HCT116 (cell line): Measurements from ENCODE around the gene FAM53A. TPM values are rescaled to one million over a fixed set of nuclear protein-coding genes. Genes with fewer than 3 reads are reported as not detected.

ENCODE experiments used
- ATAC-seq: fragments of 200-7000 bp; cut with Tn5 transposase; 2 replicates; pipeline ENCODE4 v1.9.1; 2020; ENCODE audit warnings: mild to moderate bottlenecking, moderate library complexity
- BruUV-seq: library from RNA; stranded (reverse); fragments of 400-500 nt; replicated peaks from 2 replicates; lab custom pipeline; 2021; lab: Mats Ljungman, UMichigan
- CTCF ChIA-PET: fragments of 300-600 bp; sonication (Branson Sonifier 250); formaldehyde crosslinking; loops from one replicate; lab custom pipeline; 2021; ENCODE audit warnings: antibody characterized with exemption; lab: Charles Lee
- POLR2A ChIA-PET: fragments of 300-600, 350-600 bp; sonication (Branson Sonifier 250); formaldehyde crosslinking; loops from one replicate; lab custom pipeline; 2021; ENCODE audit warnings: antibody characterized with exemption; lab: Charles Lee
- RAD21 ChIA-PET, 2 experiments: fragments of 300-600 bp; sonication (Branson Sonifier 250); formaldehyde crosslinking; loops; one replicate each; lab custom pipeline; 2023; ENCODE audit warnings: low total read pairs in 2 of 2; ENCODE audit not compliant: uncharacterized antibody in 2 of 2, unreplicated experiment in 2 of 2, low non-redundant PET in 1 of 2; lab: Charles Lee
- DNase-seq: peaks from one replicate; pipeline ENCODE4 v3.0.0-alpha.2; 2010; ENCODE audit warnings: low read depth, low spot score
- H2AFZ ChIP-seq: fragments of 200-600 bp; shearing (Covaris generic), sonication (generic); 2 replicates; pipeline ENCODE4 v1.6.1; 2017; ENCODE audit warnings: low read depth, mixed run types, mixed read lengths, antibody characterized with exemption, low read length; ENCODE audit not compliant: poor library complexity, severe bottlenecking
- H3K27ac ChIP-seq: 2 replicates; pipeline ENCODE4 v1.5.1; 2012; ENCODE audit warnings: low read depth, low read length
- H3K27me3 ChIP-seq: fragments of 200-600 bp; sonication (generic); 2 replicates; pipeline ENCODE4 v1.6.1; 2016; ENCODE audit warnings: mixed run types, low read length, mixed read lengths; ENCODE audit not compliant: insufficient read depth
- H3K36me3 ChIP-seq, 2 experiments: fragments of 200-500 bp in 1 of 2; fragments of 200-600 bp in 1 of 2; sonication (Bioruptor generic) in 1 of 2; sonication (generic) in 1 of 2; 2 replicates each; pipeline versions ENCODE4 v1.5.1 to v1.6.1; 2014 to 2016; ENCODE audit warnings: low read length in 2 of 2, inconsistent platforms in 1 of 2, mixed read lengths in 1 of 2, mixed run types in 1 of 2; ENCODE audit not compliant: insufficient read depth in 2 of 2, control insufficient read depth in 1 of 2
- H3K4me1 ChIP-seq, 2 experiments: fragments of 200-600 bp in 1 of 2; sonication (generic) in 1 of 2; 2 replicates each; pipeline versions ENCODE4 v1.5.1 to v1.6.1; 2012 to 2017; ENCODE audit warnings: low read length in 2 of 2, inconsistent platforms in 1 of 2, mild to moderate bottlenecking in 1 of 2, mixed read lengths in 1 of 2, mixed run types in 1 of 2, moderate library complexity in 1 of 2; ENCODE audit not compliant: insufficient read depth in 2 of 2, control insufficient read depth in 1 of 2
- H3K4me2 ChIP-seq: fragments of 200-600 bp; sonication (generic); 2 replicates; pipeline ENCODE4 v1.6.1; 2017; ENCODE audit warnings: mixed run types, low read length, mixed read lengths
- H3K4me3 ChIP-seq, 2 experiments: fragments of 200-600 bp in 1 of 2; sonication (generic) in 1 of 2; replicated peaks in 1 of 2; 2 replicates each; pipeline ENCODE4 v1.5.1; 2011 to 2016; ENCODE audit warnings: low read length in 2 of 2, control low read depth in 1 of 2, low read depth in 1 of 2, mild to moderate bottlenecking in 1 of 2, mixed read lengths in 1 of 2, mixed run types in 1 of 2
- H3K79me2 ChIP-seq: fragments of 200-600 bp; sonication (generic); 2 replicates; pipeline ENCODE4 v1.6.1; 2017; ENCODE audit warnings: mild to moderate bottlenecking, mixed run types, low read length, moderate library complexity, mixed read lengths; ENCODE audit not compliant: insufficient read depth
- H3K9ac ChIP-seq: fragments of 200-600 bp; sonication (generic); 2 replicates; pipeline ENCODE4 v1.6.1; 2016; ENCODE audit warnings: low read length, mixed read lengths
- H3K9me2 ChIP-seq: fragments of 200-600 bp; sonication (generic), shearing (Covaris generic); 2 replicates; pipeline ENCODE4 v1.6.1; 2017; ENCODE audit warnings: mixed run types, mild to moderate bottlenecking, moderate library complexity; ENCODE audit not compliant: insufficient read depth
- H3K9me3 ChIP-seq, 2 experiments: fragments of 200-500 bp in 1 of 2; fragments of 200-600 bp in 1 of 2; sonication (Bioruptor generic) in 1 of 2; sonication (generic) in 1 of 2; 2 replicates each; pipeline ENCODE4 v1.6.1; 2014 to 2017; ENCODE audit warnings: low read length in 2 of 2, mixed read lengths in 2 of 2, inconsistent platforms in 1 of 2, low read depth in 1 of 2, mild to moderate bottlenecking in 1 of 2, mixed run types in 1 of 2, moderate library complexity in 1 of 2; ENCODE audit not compliant: control insufficient read depth in 1 of 2, insufficient read depth in 1 of 2
- H4K20me1 ChIP-seq: fragments of 200-600 bp; sonication (generic), shearing (Covaris generic); 2 replicates; pipeline ENCODE4 v1.6.1; 2017; ENCODE audit warnings: mixed run types, mild to moderate bottlenecking, moderate library complexity; ENCODE audit not compliant: insufficient read depth
- CBX3 ChIP-seq: IDR thresholded peaks from 2 replicates; pipeline ENCODE4 v1.6.1; 2012; ENCODE audit warnings: low read depth
- EZH2 ChIP-seq: fragments of 200-600 bp; sonication (generic); IDR thresholded peaks from 2 replicates; pipeline ENCODE4 v1.6.1; 2017; ENCODE audit warnings: antibody characterized with exemption, mixed run types
- FOSL1 ChIP-seq: IDR thresholded peaks from 2 replicates; pipeline ENCODE4 v1.6.1; 2012; ENCODE audit warnings: low read depth
- RAD21 ChIP-seq: IDR thresholded peaks from 2 replicates; pipeline ENCODE4 v1.6.1; 2012; ENCODE audit warnings: low read depth, mild to moderate bottlenecking
- SIN3A ChIP-seq: IDR thresholded peaks from 2 replicates; pipeline ENCODE4 v1.6.1; 2012; ENCODE audit warnings: low read depth
- TCF7L2 ChIP-seq: IDR thresholded peaks from 2 replicates; pipeline ENCODE4 v1.7.0; 2011; ENCODE audit warnings: borderline replicate concordance, inconsistent platforms; ENCODE audit not compliant: insufficient read depth, insufficient read length; ENCODE audit errors: extremely low read depth
- YY1 ChIP-seq: IDR thresholded peaks from 2 replicates; pipeline ENCODE4 v1.6.1; 2011; ENCODE audit warnings: low read length, low read depth, moderate library complexity, mild to moderate bottlenecking; ENCODE audit not compliant: insufficient replicate concordance; ENCODE audit errors: extremely low read depth
- ZFX ChIP-seq: fragments of 450-650 bp; IDR thresholded peaks from 2 replicates; pipeline ENCODE4 v1.6.1; 2017
- ZNF274 ChIP-seq: fragments of 200-500 bp; sonication (Bioruptor generic); IDR thresholded peaks from 2 replicates; pipeline ENCODE4 v1.6.1; 2014; ENCODE audit warnings: mild to moderate bottlenecking, low read depth, low read length, inconsistent platforms
- intact Hi-C: fragments of 100-400 bp; cut with micrococcal nuclease; formaldehyde crosslinking; loops from 2 replicates; pipeline ENCODE4 v1.10.0; 2022
- total RNA-seq: library from RNA; stranded (reverse); gene quantifications from one replicate; pipeline ENCODE4 v1.2.1, GENCODE V29; 2021; ENCODE audit not compliant: unreplicated experiment
- TF ChIP-seq, protein P1 (sequence below): IDR thresholded peaks from 2 replicates; pipeline ENCODE4 v1.6.1; 2012; ENCODE audit warnings: low read depth
- TF ChIP-seq, protein P2 (sequence below), 3 experiments: fragments of 200-600 bp in 1 of 3; sonication (generic) in 1 of 3; IDR thresholded peaks in 2 of 3; conservative IDR thresholded peaks in 1 of 3; 2 replicates each; pipeline ENCODE4 v1.5.1; 2012 to 2017; ENCODE audit warnings: low read depth in 2 of 3, low read length in 2 of 3, antibody characterized with exemption in 1 of 3, borderline replicate concordance in 1 of 3, control low read depth in 1 of 3, mild to moderate bottlenecking in 1 of 3, mixed read lengths in 1 of 3, mixed run types in 1 of 3, moderate library complexity in 1 of 3; ENCODE audit not compliant: insufficient read depth in 1 of 3
- TF ChIP-seq, protein P3 (sequence below): IDR thresholded peaks from 2 replicates; pipeline ENCODE4 v1.6.1; 2011; ENCODE audit warnings: mild to moderate bottlenecking, low read length, moderate library complexity; ENCODE audit not compliant: insufficient replicate concordance; ENCODE audit errors: extremely low read depth
- TF ChIP-seq, protein P4 (sequence below): IDR thresholded peaks from 2 replicates; pipeline ENCODE4 v1.6.1; 2012

Gene FAM53A
- total RNA-seq, 1 experiment from 2014 or later = 1.1 TPM

DNA sequence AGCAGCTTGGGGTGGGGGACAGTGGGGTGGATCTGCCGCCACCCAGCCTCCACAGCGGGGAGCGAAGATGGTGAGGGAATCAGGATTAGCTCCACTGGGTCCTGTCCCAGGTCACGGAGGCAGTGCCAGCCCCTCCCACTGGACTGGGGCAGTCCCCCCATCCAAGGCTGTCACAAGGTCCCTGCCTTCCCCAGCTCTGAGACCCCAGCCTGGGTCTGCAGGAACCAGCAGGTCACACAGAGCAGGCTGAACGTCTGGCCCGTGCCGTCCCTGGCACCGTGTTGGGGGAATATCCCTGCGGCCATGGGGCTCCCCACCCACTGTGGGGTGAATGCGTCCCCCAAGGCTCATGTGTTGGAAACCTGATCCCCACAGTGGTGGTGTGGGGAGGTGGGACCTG, 62.6 kb downstream of the FAM53A start:
- BruUV-seq = no TSS peak
- H3K27ac ChIP-seq = no peak overlapping the region
- POLR2A ChIA-PET = no interaction called here
- CTCF ChIA-PET = no interaction called here
- DNase-seq = no peak
- H3K9ac ChIP-seq = no peak overlapping the region
- no peak for ATAC-seq
- no peaks in the 10 kb centered on the region for H4K20me1 ChIP-seq
- no peaks in the 10 kb centered on the region for H3K9me2 ChIP-seq
- intact Hi-C loops = no loop called here
- no peaks in the 10 kb centered on the region for H3K9me3 ChIP-seq
- no peak overlapping the region for H3K4me2 ChIP-seq
- H3K4me3 ChIP-seq = no peak overlapping the region
- H3K27me3 ChIP-seq = no peaks in the 10 kb centered on the region
- RAD21 ChIA-PET = no interaction called here
- H3K79me2 ChIP-seq = no peaks in the 10 kb centered on the region
- H3K4me1 ChIP-seq = no peaks in the 10 kb centered on the region
- H3K36me3 ChIP-seq = no peaks in the 10 kb centered on the region
- TF ChIP-seq, protein P1, sequence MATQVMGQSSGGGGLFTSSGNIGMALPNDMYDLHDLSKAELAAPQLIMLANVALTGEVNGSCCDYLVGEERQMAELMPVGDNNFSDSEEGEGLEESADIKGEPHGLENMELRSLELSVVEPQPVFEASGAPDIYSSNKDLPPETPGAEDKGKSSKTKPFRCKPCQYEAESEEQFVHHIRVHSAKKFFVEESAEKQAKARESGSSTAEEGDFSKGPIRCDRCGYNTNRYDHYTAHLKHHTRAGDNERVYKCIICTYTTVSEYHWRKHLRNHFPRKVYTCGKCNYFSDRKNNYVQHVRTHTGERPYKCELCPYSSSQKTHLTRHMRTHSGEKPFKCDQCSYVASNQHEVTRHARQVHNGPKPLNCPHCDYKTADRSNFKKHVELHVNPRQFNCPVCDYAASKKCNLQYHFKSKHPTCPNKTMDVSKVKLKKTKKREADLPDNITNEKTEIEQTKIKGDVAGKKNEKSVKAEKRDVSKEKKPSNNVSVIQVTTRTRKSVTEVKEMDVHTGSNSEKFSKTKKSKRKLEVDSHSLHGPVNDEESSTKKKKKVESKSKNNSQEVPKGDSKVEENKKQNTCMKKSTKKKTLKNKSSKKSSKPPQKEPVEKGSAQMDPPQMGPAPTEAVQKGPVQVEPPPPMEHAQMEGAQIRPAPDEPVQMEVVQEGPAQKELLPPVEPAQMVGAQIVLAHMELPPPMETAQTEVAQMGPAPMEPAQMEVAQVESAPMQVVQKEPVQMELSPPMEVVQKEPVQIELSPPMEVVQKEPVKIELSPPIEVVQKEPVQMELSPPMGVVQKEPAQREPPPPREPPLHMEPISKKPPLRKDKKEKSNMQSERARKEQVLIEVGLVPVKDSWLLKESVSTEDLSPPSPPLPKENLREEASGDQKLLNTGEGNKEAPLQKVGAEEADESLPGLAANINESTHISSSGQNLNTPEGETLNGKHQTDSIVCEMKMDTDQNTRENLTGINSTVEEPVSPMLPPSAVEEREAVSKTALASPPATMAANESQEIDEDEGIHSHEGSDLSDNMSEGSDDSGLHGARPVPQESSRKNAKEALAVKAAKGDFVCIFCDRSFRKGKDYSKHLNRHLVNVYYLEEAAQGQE = no peak
- no peak for TF ChIP-seq EZH2
- no peak for TF ChIP-seq YY1
- TF ChIP-seq, protein P2, sequence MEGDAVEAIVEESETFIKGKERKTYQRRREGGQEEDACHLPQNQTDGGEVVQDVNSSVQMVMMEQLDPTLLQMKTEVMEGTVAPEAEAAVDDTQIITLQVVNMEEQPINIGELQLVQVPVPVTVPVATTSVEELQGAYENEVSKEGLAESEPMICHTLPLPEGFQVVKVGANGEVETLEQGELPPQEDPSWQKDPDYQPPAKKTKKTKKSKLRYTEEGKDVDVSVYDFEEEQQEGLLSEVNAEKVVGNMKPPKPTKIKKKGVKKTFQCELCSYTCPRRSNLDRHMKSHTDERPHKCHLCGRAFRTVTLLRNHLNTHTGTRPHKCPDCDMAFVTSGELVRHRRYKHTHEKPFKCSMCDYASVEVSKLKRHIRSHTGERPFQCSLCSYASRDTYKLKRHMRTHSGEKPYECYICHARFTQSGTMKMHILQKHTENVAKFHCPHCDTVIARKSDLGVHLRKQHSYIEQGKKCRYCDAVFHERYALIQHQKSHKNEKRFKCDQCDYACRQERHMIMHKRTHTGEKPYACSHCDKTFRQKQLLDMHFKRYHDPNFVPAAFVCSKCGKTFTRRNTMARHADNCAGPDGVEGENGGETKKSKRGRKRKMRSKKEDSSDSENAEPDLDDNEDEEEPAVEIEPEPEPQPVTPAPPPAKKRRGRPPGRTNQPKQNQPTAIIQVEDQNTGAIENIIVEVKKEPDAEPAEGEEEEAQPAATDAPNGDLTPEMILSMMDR (IDR thresholded peaks at IDR 0.05 in 2 of 3, conservative IDR thresholded peaks at IDR 0.05 in 1 of 3; ENCODE audit: borderline replicate concordance in 1 of 3, insufficient read depth in 1 of 3, low read depth in 2 of 3, low read length in 2 of 3) = no peak
- TF ChIP-seq, protein P3, sequence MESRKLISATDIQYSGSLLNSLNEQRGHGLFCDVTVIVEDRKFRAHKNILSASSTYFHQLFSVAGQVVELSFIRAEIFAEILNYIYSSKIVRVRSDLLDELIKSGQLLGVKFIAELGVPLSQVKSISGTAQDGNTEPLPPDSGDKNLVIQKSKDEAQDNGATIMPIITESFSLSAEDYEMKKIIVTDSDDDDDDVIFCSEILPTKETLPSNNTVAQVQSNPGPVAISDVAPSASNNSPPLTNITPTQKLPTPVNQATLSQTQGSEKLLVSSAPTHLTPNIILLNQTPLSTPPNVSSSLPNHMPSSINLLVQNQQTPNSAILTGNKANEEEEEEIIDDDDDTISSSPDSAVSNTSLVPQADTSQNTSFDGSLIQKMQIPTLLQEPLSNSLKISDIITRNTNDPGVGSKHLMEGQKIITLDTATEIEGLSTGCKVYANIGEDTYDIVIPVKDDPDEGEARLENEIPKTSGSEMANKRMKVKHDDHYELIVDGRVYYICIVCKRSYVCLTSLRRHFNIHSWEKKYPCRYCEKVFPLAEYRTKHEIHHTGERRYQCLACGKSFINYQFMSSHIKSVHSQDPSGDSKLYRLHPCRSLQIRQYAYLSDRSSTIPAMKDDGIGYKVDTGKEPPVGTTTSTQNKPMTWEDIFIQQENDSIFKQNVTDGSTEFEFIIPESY = no peak
- TF ChIP-seq TCF7L2 = no peak
- TF ChIP-seq ZFX = no peak
- no peak for TF ChIP-seq RAD21
- TF ChIP-seq ZNF274 = no peak
- TF ChIP-seq, protein P4, sequence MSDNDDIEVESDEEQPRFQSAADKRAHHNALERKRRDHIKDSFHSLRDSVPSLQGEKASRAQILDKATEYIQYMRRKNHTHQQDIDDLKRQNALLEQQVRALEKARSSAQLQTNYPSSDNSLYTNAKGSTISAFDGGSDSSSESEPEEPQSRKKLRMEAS = no peak
- no peak for TF ChIP-seq SIN3A
- no peak for TF ChIP-seq CBX3
- TF ChIP-seq FOSL1 = no peak
- TF ChIP-seq, all 23 proteins: peak for 0
- no peak overlapping the region for H2AFZ ChIP-seq
